Testis (tissue), 3 donors: ENCODE data around the gene HOXD1. TPM values are rescaled to one million over a fixed set of nuclear protein-coding genes. Genes with fewer than 3 reads are reported as not detected.

ENCODE experiments used
- DNase-seq: peaks from one replicate; pipeline ENCODE4 v3.0.0-alpha.2; 2019
- H3K27ac ChIP-seq, 2 donors: fragments of 200-600 bp; sonication (generic); one replicate each; pipeline ENCODE4 v1.5.1; 2019
- H3K27me3 ChIP-seq: fragments of 200-600 bp; sonication (generic); one replicate; pipeline ENCODE4 v1.5.1; 2019
- H3K36me3 ChIP-seq: fragments of 200-600 bp; sonication (generic); one replicate; pipeline ENCODE4 v1.5.1; 2017; ENCODE audit warnings: low read depth; ENCODE audit errors: missing control alignments
- H3K4me1 ChIP-seq: fragments of 200-600 bp; sonication (generic); one replicate; pipeline ENCODE4 v1.5.1; 2019
- H3K4me3 ChIP-seq, 2 donors: fragments of 200-600 bp; sonication (generic); one replicate each; pipeline ENCODE4 v1.5.1; 2017 to 2019
- H3K9me3 ChIP-seq: fragments of 200-600 bp; sonication (generic); one replicate; pipeline ENCODE4 v1.5.1; 2017
- POLR2A ChIP-seq: fragments of 450-650 bp; IDR thresholded peaks from one replicate; pipeline ENCODE4 v1.6.1; 2017; ENCODE audit warnings: antibody characterized with exemption, mild to moderate bottlenecking, moderate library complexity
- WGBS, 2 donors: methylation state at CpG; one replicate each; pipeline ENCODE4 v1.1.5; 2018; 5-methylcytosine and 5-hydroxymethylcytosine counted together
- intact Hi-C: fragments of 100-400 bp; cut with DNase I; formaldehyde crosslinking; loops from one replicate; pipeline ENCODE4 v1.15.1; 2023; ENCODE audit warnings: low total_unique reads
- polyA plus RNA-seq: library from polyadenylated mRNA; stranded (reverse); fragments of 350-450 nt; fragmentation: Illumina TruSeq; extraction: RNeasy Lipid Tissue Mini Kit (QIAGEN cat#74804); gene quantifications from one replicate; pipeline ENCODE4 v1.2.3, GENCODE V29; 2014; ENCODE audit warnings: low read depth, low replicate concordance; ENCODE audit not compliant: insufficient read depth
- total RNA-seq, 2 donors: library from RNA; depleted of rRNA; stranded (reverse); fragments of >200 nt; gene quantifications; one replicate each; pipeline ENCODE4 v1.2.3, GENCODE V29; 2016
- TF ChIP-seq, protein P1 (sequence below), 3 experiments: fragments of 450-650 bp in 2 of 3; fragments of 200-600 bp in 1 of 3; sonication (generic) in 1 of 3; IDR thresholded peaks; one replicate each; pipeline ENCODE4 v1.5.1; 2016 to 2019; ENCODE audit warnings: antibody characterized with exemption in 3 of 3, mild to moderate bottlenecking in 2 of 3, moderate library complexity in 1 of 3

Gene HOXD1
- total and polyA plus RNA-seq, 3 donors from 2014 or later = 1.8 to 7.6 (median 5.5) TPM

GRCh38 chr2:176161825-176162626, 26.4 kb upstream of the HOXD1 start:
- Histone ChIP-seq H3K27ac (peak overlapping the region in 1 of 2 donors; percentile 58), H3K4me1 (peaks cover 3% of the 10 kb centered on the region), H3K27me3 (no peaks in the 10 kb centered on the region), H3K36me3 (no peaks in the 10 kb centered on the region), H3K4me3 (peak overlapping the region in 1 of 2 donors; percentile 7), H3K9me3 (no peaks in the 10 kb centered on the region)
- TF ChIP-seq, protein P1, sequence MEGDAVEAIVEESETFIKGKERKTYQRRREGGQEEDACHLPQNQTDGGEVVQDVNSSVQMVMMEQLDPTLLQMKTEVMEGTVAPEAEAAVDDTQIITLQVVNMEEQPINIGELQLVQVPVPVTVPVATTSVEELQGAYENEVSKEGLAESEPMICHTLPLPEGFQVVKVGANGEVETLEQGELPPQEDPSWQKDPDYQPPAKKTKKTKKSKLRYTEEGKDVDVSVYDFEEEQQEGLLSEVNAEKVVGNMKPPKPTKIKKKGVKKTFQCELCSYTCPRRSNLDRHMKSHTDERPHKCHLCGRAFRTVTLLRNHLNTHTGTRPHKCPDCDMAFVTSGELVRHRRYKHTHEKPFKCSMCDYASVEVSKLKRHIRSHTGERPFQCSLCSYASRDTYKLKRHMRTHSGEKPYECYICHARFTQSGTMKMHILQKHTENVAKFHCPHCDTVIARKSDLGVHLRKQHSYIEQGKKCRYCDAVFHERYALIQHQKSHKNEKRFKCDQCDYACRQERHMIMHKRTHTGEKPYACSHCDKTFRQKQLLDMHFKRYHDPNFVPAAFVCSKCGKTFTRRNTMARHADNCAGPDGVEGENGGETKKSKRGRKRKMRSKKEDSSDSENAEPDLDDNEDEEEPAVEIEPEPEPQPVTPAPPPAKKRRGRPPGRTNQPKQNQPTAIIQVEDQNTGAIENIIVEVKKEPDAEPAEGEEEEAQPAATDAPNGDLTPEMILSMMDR (IDR thresholded peaks at IDR 0.05) = no peak
- no peak for TF ChIP-seq POLR2A
- intact Hi-C loops = no loop called here
- WGBS, 2 donors = 35 to 36% methylated on average over 17 to 22 of the region's 22 CpGs
- DNase-seq = no peak

GRCh38 chr2:176162911-176163671, 25.4 kb upstream of the HOXD1 start:
- H3K27ac ChIP-seq = no peak overlapping the region
- no peak for DNase-seq
- H3K4me3 ChIP-seq = peak overlapping the region in 1 of 2 donors; percentile 7
- intact Hi-C loops = no loop called here
- WGBS, 2 donors = 38 to 56% methylated on average over 28 to 29 of the region's 29 CpGs
- no peaks in the 10 kb centered on the region for H3K9me3 ChIP-seq
- no peaks in the 10 kb centered on the region for H3K27me3 ChIP-seq
- no peaks in the 10 kb centered on the region for H3K36me3 ChIP-seq
- TF ChIP-seq POLR2A = no peak
- TF ChIP-seq, protein P1 (IDR thresholded peaks at IDR 0.05) = no peak
- peaks cover 3% of the 10 kb centered on the region for H3K4me1 ChIP-seq

- Histone ChIP-seq H3K36me3 (no peaks in the 10 kb centered on the region), H3K27me3 (no peaks in the 10 kb centered on the region), H3K4me1 (peaks cover 3% of the 10 kb centered on the region), H3K27ac (no peak overlapping the region), H3K9me3 (no peaks in the 10 kb centered on the region), H3K4me3 (no peak overlapping the region)
- TF ChIP-seq, protein P1 (IDR thresholded peaks at IDR 0.05) = no peak
- no peak for TF ChIP-seq POLR2A
- intact Hi-C loops = no loop called here
- no peak for DNase-seq
- 56 to 69% methylated on average over 12 of the region's 12 CpGs for WGBS, 2 donors
Measured at GRCh38 chr2:176163672-176164056, 24.8 kb upstream of the HOXD1 start.

- intact Hi-C loops = no loop called here
- Histone ChIP-seq H3K27ac (no peak overlapping the region), H3K36me3 (no peaks in the 10 kb centered on the region), H3K27me3 (no peaks in the 10 kb centered on the region), H3K4me3 (no peak overlapping the region), H3K4me1 (peaks cover 3% of the 10 kb centered on the region), H3K9me3 (no peaks in the 10 kb centered on the region)
- TF ChIP-seq POLR2A = no peak
- TF ChIP-seq, protein P1 (IDR thresholded peaks at IDR 0.05) = no peak
- DNase-seq = no peak
- 38 to 61% methylated on average over 13 of the region's 13 CpGs for WGBS, 2 donors
Measured at GRCh38 chr2:176164201-176164600, 24.3 kb upstream of the HOXD1 start.
